Sigmoid colon (tissue), 7 donors: ENCODE results near the gene NOC3L. TPM values are rescaled to one million over a fixed set of nuclear protein-coding genes. Genes with fewer than 3 reads are reported as not detected.
A peak's percentile ranks its signal among the peaks of the same experiment; 100 is the strongest.

ENCODE experiments used
- DNase-seq: peaks from one replicate; pipeline ENCODE4 v3.0.0-alpha.2; 2019
- H3K27ac ChIP-seq, 4 donors: fragments of 200-600 bp; sonication (generic); one replicate each; pipeline ENCODE4 v1.5.1; 2016 to 2019; ENCODE audit warnings: mild to moderate bottlenecking in 1 of 4
- H3K27me3 ChIP-seq, 3 donors: fragments of 200-600 bp; sonication (generic); one replicate each; pipeline ENCODE4 v1.5.1; 2019; ENCODE audit warnings: mild to moderate bottlenecking in 1 of 3
- H3K36me3 ChIP-seq, 4 donors: fragments of 200-600 bp; sonication (generic); one replicate each; pipeline ENCODE4 v1.5.1; 2016 to 2019
- H3K4me1 ChIP-seq, 4 donors: fragments of 200-600 bp; sonication (generic); one replicate each; pipeline ENCODE4 v1.5.1; 2017 to 2019
- H3K4me3 ChIP-seq, 4 donors: fragments of 200-600 bp; sonication (generic); one replicate each; pipeline ENCODE4 v1.5.1; 2017 to 2019; ENCODE audit warnings: mild to moderate bottlenecking in 2 of 4, moderate library complexity in 1 of 4
- H3K9me3 ChIP-seq, 4 donors: fragments of 200-600 bp in 3 of 4; sonication (generic) in 3 of 4; one replicate each; pipeline versions ENCODE4 v1.5.1 to v1.6.1; 2013 to 2019
- EP300 ChIP-seq, 4 donors: sonication (generic); formaldehyde crosslinking; IDR thresholded peaks; one replicate each; pipeline ENCODE4 v1.6.1; 2017; ENCODE audit warnings: antibody characterized with exemption in 4 of 4
- POLR2A ChIP-seq, 2 donors: fragments of 450-650 bp; IDR thresholded peaks; one replicate each; pipeline ENCODE4 v1.6.1; 2016; ENCODE audit warnings: antibody characterized with exemption in 2 of 2, mild to moderate bottlenecking in 2 of 2, moderate library complexity in 2 of 2
- POLR2AphosphoS5 ChIP-seq, 4 donors: sonication (generic); formaldehyde crosslinking; IDR thresholded peaks; one replicate each; pipeline ENCODE4 v1.6.1; 2017; ENCODE audit warnings: antibody characterized with exemption in 4 of 4
- WGBS, 2 donors: extraction: QIAGEN DNeasy Blood & Tissue Kit; methylation state at CpG; one replicate each; pipeline ENCODE4 v1.1.7; 2013; 5-methylcytosine and 5-hydroxymethylcytosine counted together
- intact Hi-C: fragments of 100-400 bp; cut with DNase I; formaldehyde crosslinking; loops from one replicate; pipeline ENCODE4 v1.15.1; 2023
- polyA plus RNA-seq, 3 donors: library from polyadenylated mRNA; stranded (reverse); fragments of 200-250 nt; gene quantifications; one replicate each; pipeline ENCODE4 v1.2.3, GENCODE V29; 2013
- total RNA-seq, 4 donors: library from RNA; depleted of rRNA; stranded (reverse); fragments of >200 nt; gene quantifications; one replicate each; pipeline ENCODE4 v1.1.0, GENCODE V29; 2016
- TF ChIP-seq, protein P1 (sequence below), 4 experiments: fragments of 450-650 bp in 3 of 4; fragments of 200-600 bp in 1 of 4; IDR thresholded peaks; one replicate each; pipeline ENCODE4 v1.5.1; 2016 to 2019; ENCODE audit warnings: antibody characterized with exemption in 4 of 4, mild to moderate bottlenecking in 3 of 4, moderate library complexity in 2 of 4
- donor health status: healthy with polysubstance abuse.
- donor health status: Bipolar disorder and iron deficiency.
- donor health status: healthy.

NOC3L gene
- total and polyA plus RNA-seq, 7 donors, result 1.8 to 17.8 (median 14.1) TPM

DNA sequence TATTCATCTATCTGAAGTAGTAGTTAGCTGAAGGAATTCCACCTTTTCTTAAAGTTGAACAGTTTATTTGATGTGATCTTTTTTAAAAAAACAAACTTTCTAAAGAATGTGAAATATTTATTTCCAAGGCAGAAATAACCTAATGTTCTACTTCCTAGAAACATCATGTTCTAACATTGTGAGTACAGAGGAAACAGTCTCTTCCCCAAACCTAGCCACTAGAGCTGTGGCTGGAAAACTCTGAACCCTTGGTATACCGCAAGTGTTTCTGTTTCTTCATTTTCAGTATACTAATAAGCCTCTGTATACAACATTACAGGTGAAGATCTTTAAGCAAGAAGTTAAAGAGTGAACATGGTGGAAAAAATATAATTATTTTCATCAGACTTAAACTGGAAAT lies 35.1 kb downstream of the NOC3L start:
- no peaks in the 10 kb centered on the region for H3K9me3 ChIP-seq
- intact Hi-C loops, result no loop called here
- TF ChIP-seq POLR2AphosphoS5 (IDR thresholded peaks at IDR 0.05) (no peak), POLR2A (IDR thresholded peaks at IDR 0.05) (no peak)
- TF ChIP-seq, protein P1, sequence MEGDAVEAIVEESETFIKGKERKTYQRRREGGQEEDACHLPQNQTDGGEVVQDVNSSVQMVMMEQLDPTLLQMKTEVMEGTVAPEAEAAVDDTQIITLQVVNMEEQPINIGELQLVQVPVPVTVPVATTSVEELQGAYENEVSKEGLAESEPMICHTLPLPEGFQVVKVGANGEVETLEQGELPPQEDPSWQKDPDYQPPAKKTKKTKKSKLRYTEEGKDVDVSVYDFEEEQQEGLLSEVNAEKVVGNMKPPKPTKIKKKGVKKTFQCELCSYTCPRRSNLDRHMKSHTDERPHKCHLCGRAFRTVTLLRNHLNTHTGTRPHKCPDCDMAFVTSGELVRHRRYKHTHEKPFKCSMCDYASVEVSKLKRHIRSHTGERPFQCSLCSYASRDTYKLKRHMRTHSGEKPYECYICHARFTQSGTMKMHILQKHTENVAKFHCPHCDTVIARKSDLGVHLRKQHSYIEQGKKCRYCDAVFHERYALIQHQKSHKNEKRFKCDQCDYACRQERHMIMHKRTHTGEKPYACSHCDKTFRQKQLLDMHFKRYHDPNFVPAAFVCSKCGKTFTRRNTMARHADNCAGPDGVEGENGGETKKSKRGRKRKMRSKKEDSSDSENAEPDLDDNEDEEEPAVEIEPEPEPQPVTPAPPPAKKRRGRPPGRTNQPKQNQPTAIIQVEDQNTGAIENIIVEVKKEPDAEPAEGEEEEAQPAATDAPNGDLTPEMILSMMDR (IDR thresholded peaks at IDR 0.05), result no peak
- no peak for DNase-seq
- no peak overlapping the region for H3K4me3 ChIP-seq
- H3K4me1 ChIP-seq, result no peaks in the 10 kb centered on the region
- WGBS, 2 donors, result 93 to 100% methylated on average over 1 of the region's 1 CpG
- peaks cover 0 to 72% (median 6%) of the 10 kb centered on the region in 4 donors for H3K36me3 ChIP-seq
- H3K27me3 ChIP-seq, result no peaks in the 10 kb centered on the region
- H3K27ac ChIP-seq, result peak overlapping the region in 2 of 4 donors; percentile 29 to 71

DNA sequence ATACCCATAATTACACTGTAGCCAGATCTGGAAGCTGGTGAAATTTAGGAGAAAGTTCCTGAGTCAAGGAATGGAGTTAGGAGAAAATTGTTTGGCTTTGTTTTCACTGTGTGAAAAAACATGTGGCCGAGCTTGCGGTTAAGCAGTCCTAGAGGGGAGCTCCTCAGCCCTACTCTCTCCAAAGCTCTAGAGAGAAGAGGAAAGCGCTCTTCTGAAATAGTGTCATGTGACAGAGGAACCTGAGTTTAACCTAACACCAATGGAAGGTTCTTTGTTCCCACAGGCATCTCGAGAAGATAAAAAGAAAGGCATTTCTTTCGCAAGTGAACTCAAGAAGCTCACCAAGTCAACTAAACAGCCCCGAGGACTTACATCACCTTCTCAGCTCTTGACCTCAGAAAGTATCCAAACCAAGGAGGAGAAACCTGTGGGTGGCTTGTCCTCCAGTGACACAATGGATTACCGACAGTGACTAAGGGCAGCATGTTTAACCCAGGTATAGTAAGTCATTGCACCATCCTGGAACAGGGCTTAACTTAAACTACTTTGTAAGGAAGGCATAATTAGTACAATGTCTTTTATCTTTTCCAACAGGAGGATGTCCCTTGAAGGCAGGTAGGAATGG lies 38.0 kb downstream of the NOC3L start:
- H3K27me3 ChIP-seq, result no peaks in the 10 kb centered on the region
- H3K9me3 ChIP-seq, result no peaks in the 10 kb centered on the region
- H3K4me3 ChIP-seq, result no peak overlapping the region
- H3K4me1 ChIP-seq, result no peaks in the 10 kb centered on the region
- TF ChIP-seq, protein P1 (IDR thresholded peaks at IDR 0.05), result no peak
- TF ChIP-seq POLR2A (IDR thresholded peaks at IDR 0.05), result no peak
- TF ChIP-seq POLR2AphosphoS5 (IDR thresholded peaks at IDR 0.05), result no peak
- no peak for TF ChIP-seq EP300 (IDR thresholded peaks at IDR 0.05)
- intact Hi-C loops, result no loop called here
- H3K27ac ChIP-seq, result peak overlapping the region in 1 of 4 donors; percentile 12
- DNase-seq, result no peak
- peaks cover 0 to 58% (median 6%) of the 10 kb centered on the region in 4 donors for H3K36me3 ChIP-seq
- WGBS, 2 donors, result 95 to 97% methylated on average over 7 of the region's 7 CpGs

DNA sequence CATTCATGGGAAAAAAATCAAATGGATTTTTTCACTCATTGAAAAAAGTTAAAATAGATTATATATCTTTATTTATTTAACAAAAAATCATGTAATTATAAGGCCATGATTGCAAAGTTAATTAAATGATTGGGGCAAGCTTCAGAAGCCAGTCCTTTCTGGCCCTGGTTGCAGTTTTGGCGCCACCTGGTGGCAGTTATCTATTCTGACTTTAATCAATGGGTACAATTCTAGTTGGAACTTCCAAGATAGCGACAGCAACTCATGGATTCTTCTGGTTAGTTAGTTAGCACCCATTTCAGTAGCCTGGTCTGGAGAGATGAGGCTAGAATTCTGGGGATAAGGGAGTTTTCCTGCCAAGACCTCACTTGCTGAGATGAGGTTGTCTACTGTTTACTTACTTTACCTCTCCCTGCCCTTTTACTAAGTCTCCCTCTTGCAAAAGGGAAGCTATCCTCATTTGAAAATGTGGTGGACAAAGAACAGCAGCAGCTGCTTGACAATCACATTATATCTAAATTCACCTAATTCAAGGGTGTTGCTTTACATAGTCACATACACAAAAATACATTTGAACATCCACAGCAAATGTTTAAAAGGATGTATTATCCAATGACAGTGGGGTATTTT lies 42.3 kb downstream of the NOC3L start:
- no peak overlapping the region for H3K4me3 ChIP-seq
- WGBS, 2 donors, result 16 to 28% methylated on average over 2 of the region's 2 CpGs
- H3K4me1 ChIP-seq, result peaks cover 0 to 15% (median 13%) of the 10 kb centered on the region in 4 donors
- H3K27me3 ChIP-seq, result no peaks in the 10 kb centered on the region
- no peaks in the 10 kb centered on the region for H3K9me3 ChIP-seq
- H3K36me3 ChIP-seq, result peaks cover 0 to 39% (median 5%) of the 10 kb centered on the region in 4 donors
- intact Hi-C loops, result loop anchor here (1.0 to 2.0 kb wide), 2 partner anchors 244 to 404 kb away; no protein-coding TSS in a partner anchor
- H3K27ac ChIP-seq, result no peak overlapping the region
- DNase-seq, result peak; percentile 75
- TF ChIP-seq, protein P1 (IDR thresholded peaks at IDR 0.05), result peak; percentile 58 to 85 (median 76)
- TF ChIP-seq POLR2A (IDR thresholded peaks at IDR 0.05), result no peak

DNA sequence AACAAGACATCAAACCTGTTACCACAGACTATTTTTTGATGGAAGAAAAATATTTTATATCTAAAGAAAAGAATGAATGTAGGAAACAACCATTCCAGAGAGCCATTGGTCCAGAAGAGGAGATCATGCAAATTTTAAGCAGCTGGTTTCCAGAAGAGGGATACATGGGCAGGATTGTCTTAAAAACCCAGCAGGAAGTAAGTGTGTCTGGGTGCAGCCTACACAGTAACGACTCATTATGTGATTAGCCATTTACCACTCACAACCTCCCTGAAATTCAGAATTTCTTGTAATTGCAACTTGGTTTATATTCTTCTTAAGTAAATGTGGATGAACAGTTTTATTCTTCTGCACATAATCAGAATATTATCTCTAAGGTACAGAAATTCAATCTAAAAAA lies 46.2 kb downstream of the NOC3L start:
- DNase-seq, result no peak
- Histone ChIP-seq H3K4me3 (no peak overlapping the region), H3K27ac (peak overlapping the region in 3 of 4 donors; percentile 52 to 73 (median 64)), H3K27me3 (no peaks in the 10 kb centered on the region), H3K9me3 (no peaks in the 10 kb centered on the region), H3K4me1 (peaks cover 0 to 21% (median 15%) of the 10 kb centered on the region in 4 donors), H3K36me3 (peaks cover 0 to 2% (median 0%) of the 10 kb centered on the region in 4 donors)
- 48 to 77% methylated on average over 1 of the region's 1 CpG for WGBS, 2 donors
- TF ChIP-seq, protein P1 (IDR thresholded peaks at IDR 0.05), result no peak
- no peak for TF ChIP-seq EP300 (IDR thresholded peaks at IDR 0.05)
- TF ChIP-seq POLR2AphosphoS5 (IDR thresholded peaks at IDR 0.05), result no peak
- no peak for TF ChIP-seq POLR2A (IDR thresholded peaks at IDR 0.05)
- intact Hi-C loops, result loop anchor here (5.0 kb wide), 1 partner anchor 39 kb away; no protein-coding TSS in a partner anchor
